ENCODE data around the gene SECISBP2.
"Not testable (repeated sequence)": the region's sequence is repeated elsewhere in the genome, so short reads cannot be mapped to it uniquely, and the experiment has no call there.

Gene SECISBP2

GRCh38 chr9:89366711-89367110, 48.4 kb downstream of the SECISBP2 start:
- no peak for TF ChIP-seq CTCF (IDR thresholded peaks at IDR 0.05; ENCODE audit: low read depth, low read length)

DNA sequence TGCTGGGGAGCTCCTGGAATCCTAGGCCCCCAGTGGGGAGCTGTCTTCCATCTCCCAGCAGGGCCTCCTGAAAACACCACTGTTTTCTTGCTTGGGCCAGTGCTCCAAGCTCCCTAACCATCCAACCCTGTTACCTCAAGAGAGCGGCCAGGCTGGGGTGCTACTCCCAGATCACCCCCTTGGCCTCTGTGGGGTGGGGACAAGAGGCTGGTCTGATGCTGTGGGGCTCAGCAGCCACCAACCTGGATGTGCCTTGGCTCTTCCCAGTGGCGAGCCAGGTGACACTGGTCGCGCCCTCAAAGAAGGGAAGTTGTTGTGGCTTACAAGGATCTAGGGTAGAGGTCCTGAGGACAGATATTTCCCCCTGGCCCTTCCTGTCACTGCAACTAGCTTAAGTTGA, 49.0 kb downstream of the SECISBP2 start:
- DNase-seq (ENCODE audit: extremely low read depth, low read depth): no peak
- TF ChIP-seq CTCF (IDR thresholded peaks at IDR 0.05; ENCODE audit: low read depth, low read length): no peak

More at GRCh38 chr9:89366711-89367110, 48.4 kb downstream of the SECISBP2 start:
- no peak for DNase-seq (ENCODE audit: extremely low read depth, low read depth)

- no peak for DNase-seq (ENCODE audit: extremely low read depth, low read depth)
- TF ChIP-seq CTCF (IDR thresholded peaks at IDR 0.05; ENCODE audit: low read depth, low read length): no peak
Measured at GRCh38 chr9:89367726-89368437, 49.6 kb downstream of the SECISBP2 start.

GRCh38 chr9:89368550-89368949, 50.2 kb downstream of the SECISBP2 start:
- DNase-seq (ENCODE audit: extremely low read depth, low read depth): no peak
- TF ChIP-seq CTCF (IDR thresholded peaks at IDR 0.05; ENCODE audit: low read depth, low read length): no peak

DNA sequence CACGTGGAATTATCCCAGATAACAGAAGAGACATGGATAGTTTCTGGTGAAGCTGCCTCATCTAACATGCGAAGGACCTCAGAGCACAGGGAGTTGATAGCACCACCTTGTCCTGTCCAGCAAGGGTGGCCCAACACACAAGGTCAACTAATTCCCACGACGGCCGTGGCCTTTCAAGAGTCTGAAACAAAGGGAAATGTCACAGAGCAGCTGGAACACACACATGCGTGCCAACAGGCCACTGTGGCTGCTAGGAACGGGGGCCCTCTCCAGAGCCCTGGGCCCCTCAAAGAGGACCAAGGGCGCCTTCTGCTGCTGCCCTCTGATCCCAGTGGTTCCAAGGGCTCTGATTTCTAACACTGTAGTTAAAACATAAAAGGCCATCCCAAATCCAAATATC, 50.7 kb downstream of the SECISBP2 start:
- no peak for TF ChIP-seq CTCF (IDR thresholded peaks at IDR 0.05; ENCODE audit: low read depth, low read length)
- no peak for DNase-seq (ENCODE audit: extremely low read depth, low read depth)

DNA sequence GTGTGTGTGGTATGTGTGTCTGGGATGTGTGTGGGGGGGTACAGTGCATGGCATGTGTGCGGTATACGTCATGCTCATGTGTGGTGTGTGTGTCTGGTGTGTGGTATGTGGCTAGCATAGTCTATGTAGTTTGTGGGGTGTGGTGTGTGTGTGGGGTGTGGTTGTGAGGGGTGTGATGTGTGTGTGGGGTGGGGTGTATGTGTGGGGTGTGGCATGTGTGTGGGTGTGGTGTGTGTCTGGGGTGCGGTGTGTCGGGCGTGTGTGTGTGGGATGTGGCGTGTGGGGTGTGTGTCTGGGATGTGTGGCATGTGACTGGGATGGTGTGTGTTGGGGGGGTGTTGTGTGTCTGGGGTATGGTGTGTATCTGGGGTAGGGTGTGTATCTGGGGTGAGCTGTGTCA, 52.3 kb downstream of the SECISBP2 start:
- TF ChIP-seq CTCF (IDR thresholded peaks at IDR 0.05; ENCODE audit: low read depth, low read length): no peak
- no peak for DNase-seq (ENCODE audit: extremely low read depth, low read depth)

DNA sequence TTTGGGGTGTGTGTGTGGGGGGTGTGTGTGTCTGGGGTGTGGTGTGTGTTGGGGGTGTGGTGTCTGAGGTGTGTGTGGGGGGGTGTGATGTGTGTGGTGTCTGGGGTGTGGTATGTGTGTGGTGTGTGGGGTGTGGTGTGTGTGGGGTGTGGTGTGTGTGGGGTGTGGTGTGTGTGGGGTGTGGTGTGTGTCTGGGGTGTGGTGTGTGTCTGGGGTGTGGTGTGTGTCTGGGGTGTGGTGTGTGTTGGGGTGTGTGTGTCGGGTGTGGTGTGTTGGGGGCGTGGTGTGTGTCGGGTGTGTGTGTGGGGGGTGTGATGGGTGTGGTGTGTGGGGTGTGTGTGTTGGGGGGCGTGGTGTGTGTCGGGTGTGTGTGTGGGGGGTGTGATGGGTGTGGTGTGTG, 53.5 kb downstream of the SECISBP2 start:
- DNase-seq (ENCODE audit: extremely low read depth, low read depth): not testable (repeated sequence)

- no peak for DNase-seq (ENCODE audit: extremely low read depth, low read depth)
- no peak for TF ChIP-seq CTCF (IDR thresholded peaks at IDR 0.05; ENCODE audit: low read depth, low read length)
Measured at GRCh38 chr9:89372230-89372816, 54.0 kb downstream of the SECISBP2 start.
